Measurements from ENCODE around the gene SRSF6.
"Not testable (repeated sequence)": the region's sequence is repeated elsewhere in the genome, so short reads cannot be mapped to it uniquely, and the experiment has no call there.

Gene SRSF6

GRCh38 chr20:43492101-43492500 lies 34.4 kb downstream of the SRSF6 start:
- no peak for DNase-seq (ENCODE audit: low read depth)
- no peak overlapping the region for H3K4me3 ChIP-seq (ENCODE audit: control insufficient read depth, low read depth, low read length)
- TF ChIP-seq, protein P1, sequence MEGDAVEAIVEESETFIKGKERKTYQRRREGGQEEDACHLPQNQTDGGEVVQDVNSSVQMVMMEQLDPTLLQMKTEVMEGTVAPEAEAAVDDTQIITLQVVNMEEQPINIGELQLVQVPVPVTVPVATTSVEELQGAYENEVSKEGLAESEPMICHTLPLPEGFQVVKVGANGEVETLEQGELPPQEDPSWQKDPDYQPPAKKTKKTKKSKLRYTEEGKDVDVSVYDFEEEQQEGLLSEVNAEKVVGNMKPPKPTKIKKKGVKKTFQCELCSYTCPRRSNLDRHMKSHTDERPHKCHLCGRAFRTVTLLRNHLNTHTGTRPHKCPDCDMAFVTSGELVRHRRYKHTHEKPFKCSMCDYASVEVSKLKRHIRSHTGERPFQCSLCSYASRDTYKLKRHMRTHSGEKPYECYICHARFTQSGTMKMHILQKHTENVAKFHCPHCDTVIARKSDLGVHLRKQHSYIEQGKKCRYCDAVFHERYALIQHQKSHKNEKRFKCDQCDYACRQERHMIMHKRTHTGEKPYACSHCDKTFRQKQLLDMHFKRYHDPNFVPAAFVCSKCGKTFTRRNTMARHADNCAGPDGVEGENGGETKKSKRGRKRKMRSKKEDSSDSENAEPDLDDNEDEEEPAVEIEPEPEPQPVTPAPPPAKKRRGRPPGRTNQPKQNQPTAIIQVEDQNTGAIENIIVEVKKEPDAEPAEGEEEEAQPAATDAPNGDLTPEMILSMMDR (IDR thresholded peaks at IDR 0.05; ENCODE audit: control insufficient read depth, insufficient read depth, low read depth, low read length, missing control alignments): no peak

GRCh38 chr20:43495388-43495787 lies 37.7 kb downstream of the SRSF6 start:
- TF ChIP-seq, protein P1 (IDR thresholded peaks at IDR 0.05; ENCODE audit: control insufficient read depth, insufficient read depth, low read depth, low read length, missing control alignments): no peak
- no peak overlapping the region for H3K4me3 ChIP-seq (ENCODE audit: control insufficient read depth, low read depth, low read length)
- no peak for DNase-seq (ENCODE audit: low read depth)

DNA sequence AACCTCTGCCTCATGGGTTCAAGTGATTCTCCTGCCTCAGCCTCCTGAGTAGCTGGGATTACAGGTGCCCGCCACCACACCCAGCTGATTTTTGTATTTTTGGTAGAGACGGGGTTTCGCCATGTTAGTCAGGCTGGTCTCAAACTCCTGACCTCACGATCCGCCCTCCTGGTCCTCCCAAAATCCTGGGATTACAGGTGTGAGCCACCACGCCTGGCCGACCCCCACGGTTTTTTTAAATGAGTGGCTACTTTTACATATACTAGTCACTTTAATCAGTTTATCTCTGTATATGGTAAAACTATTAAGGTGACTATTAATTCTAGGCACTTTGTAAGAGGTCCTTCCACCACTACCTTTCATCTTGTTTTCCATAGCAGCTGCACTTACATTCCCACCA lies 44.3 kb downstream of the SRSF6 start:
- H3K4me3 ChIP-seq (ENCODE audit: control insufficient read depth, low read depth, low read length); DNase-seq (ENCODE audit: low read depth): not testable (repeated sequence)

DNA sequence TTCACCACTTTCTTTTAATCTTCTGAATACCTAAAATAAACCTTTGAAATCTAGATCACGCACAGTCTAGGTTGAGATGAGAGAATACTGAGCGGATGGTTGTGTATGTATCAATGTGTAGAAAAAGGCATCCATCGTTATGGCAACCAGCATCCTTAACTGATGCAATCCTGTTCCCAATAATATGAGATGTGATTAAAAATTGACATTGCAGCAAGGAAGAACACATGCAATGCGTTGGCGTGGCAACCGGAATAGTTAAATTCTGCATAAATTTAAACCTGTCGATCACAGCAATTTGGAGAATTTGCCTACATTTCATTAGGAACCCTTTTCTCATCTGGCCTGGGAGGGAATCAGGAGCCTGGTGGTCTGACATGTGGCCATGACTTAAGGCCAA lies 48.5 kb downstream of the SRSF6 start:
- DNase-seq (ENCODE audit: low read depth): no peak
- TF ChIP-seq, protein P1 (IDR thresholded peaks at IDR 0.05; ENCODE audit: control insufficient read depth, insufficient read depth, low read depth, low read length, missing control alignments): no peak
- no peak overlapping the region for H3K4me3 ChIP-seq (ENCODE audit: control insufficient read depth, low read depth, low read length)

DNA sequence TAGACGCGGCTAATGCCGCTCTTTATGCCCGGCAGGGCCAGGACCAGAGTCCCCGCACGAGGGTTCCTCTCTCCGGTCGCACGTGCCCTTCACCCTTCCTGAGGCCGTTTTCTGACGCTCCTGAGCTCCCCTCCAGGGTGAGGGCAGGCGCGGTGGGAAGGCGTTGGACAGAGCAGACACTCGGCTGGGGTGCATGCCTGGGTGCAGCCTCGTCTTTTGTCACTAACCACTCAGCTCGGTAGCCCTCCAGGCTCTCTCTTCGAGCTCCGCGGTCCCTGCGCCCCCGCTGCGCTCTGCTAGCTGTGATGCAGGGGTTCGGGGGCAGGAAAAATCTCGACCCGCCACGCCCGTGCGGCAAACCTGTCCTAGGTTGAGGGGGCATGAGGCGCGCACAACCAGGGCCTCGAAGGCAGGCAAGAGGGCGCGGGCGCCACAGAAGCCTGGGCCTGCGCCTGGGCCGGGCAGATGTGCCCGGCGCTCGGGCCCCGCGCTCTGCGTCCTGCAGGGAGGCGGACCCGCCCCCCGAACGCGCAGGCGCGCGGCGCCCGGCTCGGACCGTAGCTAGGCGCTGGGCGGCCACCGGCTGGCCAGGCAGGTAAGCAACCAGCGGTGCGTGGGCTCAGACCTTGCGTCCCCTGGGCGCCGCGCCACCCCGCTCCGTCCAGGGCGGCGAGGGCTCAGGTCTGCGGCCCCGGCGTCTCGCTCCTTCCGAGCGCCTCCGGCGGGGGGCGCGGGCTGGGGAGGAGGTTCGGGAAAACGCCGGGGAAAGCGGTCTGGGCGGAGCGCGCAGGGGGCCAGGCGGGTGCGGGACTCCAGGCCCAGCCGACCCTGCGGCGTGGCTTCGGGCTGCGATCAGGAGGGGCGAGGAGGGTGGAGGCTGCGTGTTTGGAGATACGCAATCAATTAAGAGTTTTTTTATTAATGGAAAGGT lies 49.7 kb downstream of the SRSF6 start, which contains the start of gene L3MBTL1:
TSS of gene L3MBTL1 (plus strand) at position 548 of the 931 bp plus-strand sequence. CDS start 5,807 bp downstream, outside the sequence.
- TF ChIP-seq, protein P1 (IDR thresholded peaks at IDR 0.05; ENCODE audit: control insufficient read depth, insufficient read depth, low read depth, low read length, missing control alignments): no peak
- DNase-seq (ENCODE audit: low read depth): no peak
- H3K4me3 ChIP-seq (ENCODE audit: control insufficient read depth, low read depth, low read length): peak within 1 kb of the TSS; percentile 47

DNA sequence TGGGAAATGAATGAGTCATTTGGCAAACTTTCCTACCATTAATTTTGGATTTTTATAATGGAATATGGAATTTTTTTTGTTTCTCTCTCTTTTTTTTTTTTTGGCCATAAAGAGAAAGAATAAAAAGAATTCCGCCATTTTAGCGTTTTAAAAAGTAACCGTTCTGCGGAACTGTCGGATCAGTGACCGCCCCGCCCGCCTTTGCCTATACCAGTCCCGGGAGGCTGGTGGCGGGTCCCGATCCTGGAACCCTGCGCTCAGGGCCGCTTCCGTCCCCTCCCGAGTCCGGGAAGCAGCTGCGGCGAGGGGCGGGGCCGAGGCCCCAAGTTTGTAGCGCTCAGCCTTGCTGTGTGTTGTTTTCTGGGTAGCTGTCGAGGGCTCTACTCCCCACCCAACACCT lies 50.4 kb downstream of the SRSF6 start:
- DNase-seq (ENCODE audit: low read depth): no peak
- TF ChIP-seq, protein P1 (IDR thresholded peaks at IDR 0.05; ENCODE audit: control insufficient read depth, insufficient read depth, low read depth, low read length, missing control alignments): no peak
- peak overlapping the region; percentile 47 for H3K4me3 ChIP-seq (ENCODE audit: control insufficient read depth, low read depth, low read length)

GRCh38 chr20:43508604-43509040 lies 50.9 kb downstream of the SRSF6 start:
- DNase-seq (ENCODE audit: low read depth): no peak
- TF ChIP-seq, protein P1 (IDR thresholded peaks at IDR 0.05; ENCODE audit: control insufficient read depth, insufficient read depth, low read depth, low read length, missing control alignments): no peak
- no peak overlapping the region for H3K4me3 ChIP-seq (ENCODE audit: control insufficient read depth, low read depth, low read length)
